ENCODE measurements around the gene COCH. TPM values are rescaled to one million over a fixed set of nuclear protein-coding genes. Genes with fewer than 3 reads are reported as not detected.

COCH gene
- 0.81 and 2.0 TPM in 2 replicates for total RNA-seq (2014; rRNA removed; shearing (Covaris generic))

GRCh38 chr14:30874120-30874998 lies at the start of gene COCH:
Gene COCH (plus strand): TSS chr14:30874559. CDS start chr14:30874939, 380 bp downstream.
- DNase-seq (ENCODE audit: low spot score) = no peak

- no peak for DNase-seq (ENCODE audit: low spot score)
Measured at GRCh38 chr14:30826070-30826469, 48.3 kb upstream of the COCH start.

GRCh38 chr14:30829853-30830252 lies 44.5 kb upstream of the COCH start:
- no peak for DNase-seq (ENCODE audit: low spot score)

GRCh38 chr14:30834353-30834752 lies 40.0 kb upstream of the COCH start:
- no peak for DNase-seq (ENCODE audit: low spot score)

- DNase-seq (ENCODE audit: low spot score) = no peak
Measured at GRCh38 chr14:30838351-30838750, 36.0 kb upstream of the COCH start.

GRCh38 chr14:30840086-30840779 lies 34.1 kb upstream of the COCH start:
- DNase-seq (ENCODE audit: low spot score) = no peak

- no peak for DNase-seq (ENCODE audit: low spot score)
Measured at GRCh38 chr14:30842431-30842830, 31.9 kb upstream of the COCH start.

- DNase-seq (ENCODE audit: low spot score) = no peak
Measured at GRCh38 chr14:30848449-30849240, 25.7 kb upstream of the COCH start.

- DNase-seq (ENCODE audit: low spot score) = no peak
Measured at GRCh38 chr14:30849354-30849753, 25.0 kb upstream of the COCH start.

GRCh38 chr14:30849983-30850382 lies 24.4 kb upstream of the COCH start:
- DNase-seq (ENCODE audit: low spot score) = no peak

GRCh38 chr14:30853946-30854345 lies 20.4 kb upstream of the COCH start:
- no peak for DNase-seq (ENCODE audit: low spot score)

GRCh38 chr14:30854492-30854891 lies 19.9 kb upstream of the COCH start:
- no peak for DNase-seq (ENCODE audit: low spot score)

- DNase-seq (ENCODE audit: low spot score) = no peak
Measured at GRCh38 chr14:30855345-30856037, 18.9 kb upstream of the COCH start.

GRCh38 chr14:30861200-30861599 lies 13.2 kb upstream of the COCH start:
- no peak for DNase-seq (ENCODE audit: low spot score)

- no peak for DNase-seq (ENCODE audit: low spot score)
Measured at GRCh38 chr14:30864934-30865333, 9.4 kb upstream of the COCH start.

- no peak for DNase-seq (ENCODE audit: low spot score)
Measured at GRCh38 chr14:30868736-30869135, 5.6 kb upstream of the COCH start.

- no peak for DNase-seq (ENCODE audit: low spot score)
Measured at GRCh38 chr14:30869551-30870155, 4.7 kb upstream of the COCH start.

GRCh38 chr14:30872602-30873001 lies 1.8 kb upstream of the COCH start:
- DNase-seq (ENCODE audit: low spot score) = no peak

GRCh38 chr14:30873308-30874119 lies 845 bp upstream of the COCH start:
- no peak for DNase-seq (ENCODE audit: low spot score)

Data from HT-29 (cell line).